HepG2 (cell line): ENCODE results near the gene TMEM200B. TPM values are rescaled to one million over a fixed set of nuclear protein-coding genes. Genes with fewer than 3 reads are reported as not detected.

Experiments used
- ATAC-seq: fragments of 200-7000 bp; cut with Tn5 transposase; 3 replicates; pipeline ENCODE4 v1.9.1; 2020; ENCODE audit warnings: mild to moderate bottlenecking, moderate library complexity
- BruUV-seq: library from RNA; stranded (reverse); fragments of 400-500 nt; replicated peaks from 2 replicates; lab custom pipeline; 2021; lab: Mats Ljungman, UMichigan
- CTCF ChIA-PET: fragments of 300-600 bp; formaldehyde crosslinking; extraction: SDS; loops from one replicate; lab custom pipeline; 2021; ENCODE audit warnings: low total read pairs, inconsistent platforms, low intra/inter-chr PET ratio; lab: Yijun Ruan, JAX
- POLR2A ChIA-PET: fragments of 350-600 bp; sonication (Branson Sonifier 250); formaldehyde crosslinking; loops from one replicate; lab custom pipeline; 2020; ENCODE audit warnings: antibody characterized with exemption, inconsistent platforms; lab: Yijun Ruan, JAX
- DNase-seq: peaks from one replicate; pipeline ENCODE4 v3.0.0-alpha.2; 2015; ENCODE audit warnings: low spot score
- FAIRE-seq: peaks from 3 replicates; lab custom pipeline; 2011; peaks lifted over from hg19 to GRCh38; lab: Jason Lieb, UNC
- H2AFZ ChIP-seq: one replicate; pipeline ENCODE4 v1.6.1; 2011; ENCODE audit warnings: low read length, inconsistent platforms
- H3K27ac ChIP-seq: fragments of 300-600 bp; 3 replicates; pipeline ENCODE4 v1.8.0; 2011; ENCODE audit warnings: mixed run types, mild to moderate bottlenecking, mixed read lengths, low read length, inconsistent platforms; ENCODE audit not compliant: insufficient read depth; ENCODE audit errors: extremely low read length
- H3K27me3 ChIP-seq, 2 experiments: fragments of 200-600 bp in 1 of 2; 2 replicates in 1 of 2; 3 replicates in 1 of 2; pipeline versions ENCODE4 v1.6.0 to v1.8.0; 2011; ENCODE audit warnings: low read length in 2 of 2, mild to moderate bottlenecking in 2 of 2, moderate library complexity in 2 of 2, inconsistent platforms in 1 of 2; ENCODE audit not compliant: insufficient read depth in 2 of 2, control insufficient read depth in 1 of 2
- H3K36me3 ChIP-seq, 2 experiments: fragments of 200-600 bp in 1 of 2; replicated peaks in 1 of 2; 2 replicates in 1 of 2; 3 replicates in 1 of 2; pipeline versions ENCODE4 v1.5.1 to v1.8.0; 2011; ENCODE audit warnings: low read length in 2 of 2, inconsistent platforms in 1 of 2; ENCODE audit not compliant: insufficient read depth in 2 of 2, control insufficient read depth in 1 of 2
- H3K4me1 ChIP-seq: 2 replicates; pipeline ENCODE4 v1.5.1; 2012; ENCODE audit warnings: low read length, inconsistent platforms; ENCODE audit not compliant: insufficient read depth
- H3K4me2 ChIP-seq: 2 replicates; pipeline ENCODE4 v1.6.0; 2011; ENCODE audit warnings: low read depth, low read length, inconsistent platforms
- H3K4me3 ChIP-seq, 3 experiments: fragments of 200-600 bp in 1 of 3; sonication (generic), shearing (Covaris generic) in 1 of 3; replicated peaks in 1 of 3; 2 replicates each; pipeline ENCODE4 v1.5.1; 2011 to 2016; ENCODE audit warnings: low read length in 3 of 3, inconsistent platforms in 2 of 3, low read depth in 2 of 3, mild to moderate bottlenecking in 2 of 3, control low read depth in 1 of 3, mixed read lengths in 1 of 3; ENCODE audit not compliant: insufficient read depth in 1 of 3
- H3K79me2 ChIP-seq: one replicate; pipeline ENCODE4 v1.6.1; 2011; ENCODE audit warnings: low read length, inconsistent platforms; ENCODE audit not compliant: insufficient read depth
- H3K9ac ChIP-seq: 2 replicates; pipeline ENCODE4 v1.6.0; 2011; ENCODE audit warnings: mild to moderate bottlenecking, low read depth, low read length, inconsistent platforms; ENCODE audit not compliant: insufficient read depth
- H3K9me3 ChIP-seq: 2 replicates; pipeline ENCODE4 v1.5.1; 2012; ENCODE audit warnings: mild to moderate bottlenecking, low read length
- H4K20me1 ChIP-seq: 2 replicates; pipeline ENCODE4 v1.6.0; 2011; ENCODE audit warnings: inconsistent platforms, mild to moderate bottlenecking, low read length, moderate library complexity; ENCODE audit not compliant: insufficient read depth
- HNF4A ChIP-seq: sonication (generic); formaldehyde crosslinking; IDR thresholded peaks from 2 replicates; pipeline ENCODE4 v1.4.0; 2020; ENCODE audit warnings: missing genetic modification reagents
- PTBP1 ChIP-seq: fragments of 200-400 bp; formaldehyde crosslinking; IDR thresholded peaks from 2 replicates; pipeline ENCODE4 v1.6.1; 2018; ENCODE audit warnings: low read length, low read depth; ENCODE audit not compliant: poor library complexity, severe bottlenecking
- YEATS2 ChIP-seq: sonication (generic); formaldehyde crosslinking; IDR thresholded peaks from 2 replicates; pipeline ENCODE4 v1.4.0; 2020; ENCODE audit warnings: missing genetic modification reagents, borderline replicate concordance
- ZBTB10 ChIP-seq: sonication (generic); formaldehyde crosslinking; IDR thresholded peaks from 2 replicates; pipeline ENCODE4 v1.4.0; 2020; ENCODE audit warnings: missing genetic modification reagents, borderline replicate concordance
- ZBTB39 ChIP-seq: sonication (generic); formaldehyde crosslinking; IDR thresholded peaks from 2 replicates; pipeline ENCODE4 v1.5.0; 2020; ENCODE audit warnings: missing genetic modification reagents
- ZNF142 ChIP-seq: sonication (generic); formaldehyde crosslinking; IDR thresholded peaks from 2 replicates; pipeline ENCODE4 v1.4.0; 2020; ENCODE audit warnings: missing genetic modification reagents
- ZSCAN5A ChIP-seq: sonication (generic); formaldehyde crosslinking; IDR thresholded peaks from 2 replicates; pipeline ENCODE4 v1.8.0; 2022; ENCODE audit warnings: mild to moderate bottlenecking, missing genetic modification reagents, borderline replicate concordance
- WGBS: methylation state at CpG from one replicate; pipeline ENCODE4 v1.1.6; 2017; ENCODE audit warnings: low lambda C conversion rate; 5-methylcytosine and 5-hydroxymethylcytosine counted together
- in situ Hi-C: cut with HindIII; loops from 2 replicates; pipeline ENCODE4 v1.10.0; 2017; ENCODE audit warnings: low pct_unique_long_range_greater_than_20kb; ENCODE audit not compliant: extremely low pct_ligation_motif_present
- intact Hi-C: fragments of 100-400 bp; cut with micrococcal nuclease; formaldehyde crosslinking; loops from one replicate; pipeline ENCODE4 v1.10.0; 2022; ENCODE audit not compliant: unreplicated experiment
- polyA plus RNA-seq, 8 experiments: library from polyadenylated mRNA; depleted of rRNA in 3 of 8; stranded (reverse) in 7 of 8; unstranded in 1 of 8; fragments of >200 nt; fragmentation: Illumina TruSeq in 4 of 8; extraction: Trizol in 4 of 8; gene quantifications; 2 replicates each; pipeline versions ENCODE4 v1.2.1 to v1.2.3, GENCODE V29; 2011 to 2016; ENCODE audit warnings: low read depth in 4 of 8, missing spikeins in 1 of 8, mixed read lengths in 1 of 8; ENCODE audit not compliant: insufficient read depth in 1 of 8
- total RNA-seq, 5 experiments: library from RNA; depleted of rRNA; stranded (reverse); fragments of >200 nt; fragmentation: Illumina TruSeq; extraction: Trizol; gene quantifications; 2 replicates each; pipeline ENCODE4 v1.2.3, GENCODE V29; 2016; ENCODE audit warnings: low read depth in 1 of 5
- TF ChIP-seq, protein P1 (sequence below): IDR thresholded peaks from 2 replicates; pipeline ENCODE4 v1.6.1; 2016; ENCODE audit warnings: low read depth

The TMEM200B gene
- total and polyA plus RNA-seq, 2 of the 13 experiments (the other 11 are each of a cell fraction or from before 2014, with no cell fraction given): 1.1 to 1.4 TPM

GRCh38 chr1:29162025-29162424 lies 38.3 kb upstream of the TMEM200B start (continued):
- TF ChIP-seq ZSCAN5A (CRISPR knock-in tag): no peak
- no peak for TF ChIP-seq PTBP1

- Histone ChIP-seq H3K4me2 (no peak overlapping the region; the same call in 1 of the 2 replicates), H3K9ac (no peak overlapping the region), H3K4me1 (peaks cover 8% of the 10 kb centered on the region), H3K9me3 (no peaks in the 10 kb centered on the region), H3K27me3 (no peaks in the 10 kb centered on the region), H3K36me3 (peaks cover 17 to 81% of the 10 kb centered on the region in 2 experiments), H3K79me2 (peaks cover 35% of the 10 kb centered on the region), H4K20me1 (peaks cover 20% of the 10 kb centered on the region), H2AFZ (no peak overlapping the region), H3K27ac (no peak overlapping the region), H3K4me3 (no peak overlapping the region)
- ATAC-seq (no peak), DNase-seq (no peak), FAIRE-seq (no peak)
- in situ Hi-C loops: no loop called here
- WGBS: 95% methylated on average over 3 of the region's 3 CpGs
- intact Hi-C loops: no loop called here
- ChIA-PET POLR2A (no interaction called here), CTCF (no interaction called here)
- no TSS peak for BruUV-seq
- TF ChIP-seq ZNF142 (CRISPR knock-in tag) (no peak), YEATS2 (CRISPR knock-in tag) (no peak), ZBTB10 (CRISPR knock-in tag) (no peak), HNF4A (CRISPR knock-in tag) (no peak), ZBTB39 (CRISPR knock-in tag) (no peak)
- TF ChIP-seq, protein P1, sequence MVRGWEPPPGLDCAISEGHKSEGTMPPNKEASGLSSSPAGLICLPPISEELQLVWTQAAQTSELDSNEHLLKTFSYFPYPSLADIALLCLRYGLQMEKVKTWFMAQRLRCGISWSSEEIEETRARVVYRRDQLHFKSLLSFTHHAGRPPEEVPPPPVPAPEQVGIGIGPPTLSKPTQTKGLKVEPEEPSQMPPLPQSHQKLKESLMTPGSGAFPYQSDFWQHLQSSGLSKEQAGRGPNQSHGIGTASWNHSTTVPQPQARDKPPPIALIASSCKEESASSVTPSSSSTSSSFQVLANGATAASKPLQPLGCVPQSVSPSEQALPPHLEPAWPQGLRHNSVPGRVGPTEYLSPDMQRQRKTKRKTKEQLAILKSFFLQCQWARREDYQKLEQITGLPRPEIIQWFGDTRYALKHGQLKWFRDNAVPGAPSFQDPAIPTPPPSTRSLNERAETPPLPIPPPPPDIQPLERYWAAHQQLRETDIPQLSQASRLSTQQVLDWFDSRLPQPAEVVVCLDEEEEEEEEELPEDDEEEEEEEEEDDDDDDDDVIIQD (CRISPR knock-in tag): no peak
These were observed 36.1 kb upstream of the TMEM200B start for GRCh38 chr1:29159773-29160172.
